VCaP (cell line): ENCODE data around the gene R3HDM4.

ENCODE experiments used
- H3K27ac ChIP-seq: fragments of 450-650 bp; 2 replicates; pipeline ENCODE4 v1.5.1; 2017
- CTCF ChIP-seq: fragments of 450-650 bp; conservative IDR thresholded peaks from 2 replicates; pipeline ENCODE4 v1.5.1; 2017; ENCODE audit warnings: mild to moderate bottlenecking, moderate library complexity

Gene R3HDM4

GRCh38 chr19:950352-951066, 37.5 kb upstream of the R3HDM4 start:
- TF ChIP-seq CTCF: no peak
- no peak overlapping the region for H3K27ac ChIP-seq

GRCh38 chr19:948842-949496, 36.0 kb upstream of the R3HDM4 start:
- no peak overlapping the region for H3K27ac ChIP-seq
- TF ChIP-seq CTCF: no peak

GRCh38 chr19:947707-948539, 34.9 kb upstream of the R3HDM4 start:
- no peak overlapping the region for H3K27ac ChIP-seq

GRCh38 chr19:947090-947706, 34.2 kb upstream of the R3HDM4 start:
- H3K27ac ChIP-seq: no peak overlapping the region

More at GRCh38 chr19:947707-948539, 34.9 kb upstream of the R3HDM4 start:
- TF ChIP-seq CTCF: no peak

GRCh38 chr19:945401-946252, 32.6 kb upstream of the R3HDM4 start:
- TF ChIP-seq CTCF: no peak

More at GRCh38 chr19:947090-947706, 34.2 kb upstream of the R3HDM4 start:
- TF ChIP-seq CTCF: no peak

GRCh38 chr19:944663-945241, 31.7 kb upstream of the R3HDM4 start:
- TF ChIP-seq CTCF: no peak
- 0 out of 2 replicates have a peak overlapping the region, but pooled peaks have one; percentile 8 for H3K27ac ChIP-seq

More at GRCh38 chr19:945401-946252, 32.6 kb upstream of the R3HDM4 start:
- no peak overlapping the region for H3K27ac ChIP-seq
